ENCODE data around the gene CLCN6.

The CLCN6 gene

GRCh38 chr1:11842154-11843041 lies 36.4 kb downstream of the CLCN6 start:
- no peak for DNase-seq (ENCODE audit: low read depth in 1 of 2, low spot score in 1 of 2)
- TF ChIP-seq JUND (IDR thresholded peaks at IDR 0.05; ENCODE audit: low read depth), result no peak
- in situ Hi-C loops (cut with HindIII; ENCODE audit: low pct_unique_long_range_greater_than_20kb, low sequenced_read_pairs), result no loop called here

DNA sequence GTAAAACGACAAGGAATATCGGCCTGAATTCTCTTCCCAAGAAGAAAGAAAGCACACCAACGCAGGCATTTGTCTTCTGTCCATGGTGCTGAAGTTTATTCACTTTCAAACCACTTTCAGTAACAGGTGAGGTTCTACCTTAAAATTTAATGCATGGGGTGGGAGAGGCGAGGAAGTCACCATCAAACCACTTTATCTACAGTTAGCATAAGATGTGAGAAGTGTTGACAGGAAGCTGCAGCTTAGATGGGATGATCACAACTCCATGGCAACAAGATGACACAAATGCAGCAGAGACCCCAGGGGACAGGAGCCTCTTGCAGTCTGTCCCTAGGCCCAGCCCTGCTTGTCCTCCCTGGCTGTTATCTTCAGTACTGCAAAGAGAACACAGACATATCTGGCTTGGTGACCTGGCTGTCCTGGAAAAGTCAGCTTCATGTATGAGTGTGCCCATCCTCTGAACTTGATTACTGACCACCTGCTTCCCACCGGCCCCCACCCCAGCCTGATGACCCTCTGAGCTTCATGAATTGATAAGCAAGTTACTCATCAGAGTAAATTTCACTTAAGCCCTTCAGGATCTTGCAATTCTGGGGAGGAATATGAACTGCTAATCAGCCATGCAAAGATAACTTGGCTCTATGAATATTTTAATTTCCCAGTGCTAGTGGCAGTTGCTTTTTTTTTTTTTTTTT lies 39.8 kb downstream of the CLCN6 start:
- peak; percentile 40 to 53 for DNase-seq (ENCODE audit: low read depth in 1 of 2, low spot score in 1 of 2)
- no peak for TF ChIP-seq JUND (IDR thresholded peaks at IDR 0.05; ENCODE audit: low read depth)
- in situ Hi-C loops (cut with HindIII; ENCODE audit: low pct_unique_long_range_greater_than_20kb, low sequenced_read_pairs), result no loop called here

- TF ChIP-seq JUND (IDR thresholded peaks at IDR 0.05; ENCODE audit: low read depth), result no peak
- in situ Hi-C loops (cut with HindIII; ENCODE audit: low pct_unique_long_range_greater_than_20kb, low sequenced_read_pairs), result no loop called here
- DNase-seq (ENCODE audit: low read depth in 1 of 2, low spot score in 1 of 2), result no peak
Measured at GRCh38 chr1:11847667-11848372, 41.8 kb downstream of the CLCN6 start, which contains the start of gene NPPA. NPPA (minus strand) TSS chr1:11847783; CDS start chr1:11847684, 99 bp downstream.

GRCh38 chr1:11848373-11848700 lies 42.3 kb downstream of the CLCN6 start:
- in situ Hi-C loops (cut with HindIII; ENCODE audit: low pct_unique_long_range_greater_than_20kb, low sequenced_read_pairs), result no loop called here
- TF ChIP-seq JUND (IDR thresholded peaks at IDR 0.05; ENCODE audit: low read depth), result no peak
- no peak for DNase-seq (ENCODE audit: low read depth in 1 of 2, low spot score in 1 of 2)

DNA sequence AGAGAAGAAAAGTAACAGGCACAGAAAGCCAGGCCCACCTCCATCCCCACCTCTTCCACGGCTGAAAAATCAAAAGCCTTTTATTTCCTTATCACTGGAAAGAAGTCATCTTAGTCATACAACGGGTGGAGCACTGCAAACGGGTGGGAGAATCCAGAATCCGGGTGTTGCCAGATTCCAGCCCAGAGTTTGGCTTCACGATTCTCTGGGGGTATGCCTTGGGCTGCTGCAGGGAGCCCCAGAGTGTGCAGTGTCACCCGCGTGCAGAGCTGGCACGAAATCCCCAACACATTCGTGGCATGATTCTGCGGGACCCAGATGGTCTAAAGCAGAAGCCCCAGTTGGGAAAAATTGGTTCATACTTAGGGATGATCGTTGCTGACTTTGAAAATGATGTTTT lies 44.2 kb downstream of the CLCN6 start:
- DNase-seq (ENCODE audit: low read depth in 1 of 2, low spot score in 1 of 2), result no peak
- no peak for TF ChIP-seq JUND (IDR thresholded peaks at IDR 0.05; ENCODE audit: low read depth)
- in situ Hi-C loops (cut with HindIII; ENCODE audit: low pct_unique_long_range_greater_than_20kb, low sequenced_read_pairs), result no loop called here

DNA sequence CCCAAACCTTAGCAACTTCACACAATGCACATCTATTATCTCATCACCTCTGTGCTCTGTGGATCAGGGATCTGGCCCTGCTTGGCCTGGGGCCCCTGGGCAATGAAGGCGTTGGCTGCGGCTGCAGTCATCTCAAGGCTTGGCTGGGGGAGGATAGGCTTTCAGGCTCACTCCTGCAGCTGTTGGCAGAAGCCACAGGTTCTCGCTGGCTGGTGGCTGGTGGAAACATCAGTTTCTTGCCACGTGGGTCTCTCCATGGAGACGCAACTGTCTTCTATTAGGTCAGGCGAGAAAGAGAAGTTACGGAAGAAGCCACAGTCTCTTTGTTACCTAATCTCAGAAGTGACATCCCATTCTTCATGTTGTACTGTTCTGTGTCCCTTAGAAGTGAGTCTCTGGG lies 45.2 kb downstream of the CLCN6 start:
- DNase-seq (ENCODE audit: low read depth in 1 of 2, low spot score in 1 of 2), result no peak
- in situ Hi-C loops (cut with HindIII; ENCODE audit: low pct_unique_long_range_greater_than_20kb, low sequenced_read_pairs), result no loop called here
- no peak for TF ChIP-seq JUND (IDR thresholded peaks at IDR 0.05; ENCODE audit: low read depth)

DNA sequence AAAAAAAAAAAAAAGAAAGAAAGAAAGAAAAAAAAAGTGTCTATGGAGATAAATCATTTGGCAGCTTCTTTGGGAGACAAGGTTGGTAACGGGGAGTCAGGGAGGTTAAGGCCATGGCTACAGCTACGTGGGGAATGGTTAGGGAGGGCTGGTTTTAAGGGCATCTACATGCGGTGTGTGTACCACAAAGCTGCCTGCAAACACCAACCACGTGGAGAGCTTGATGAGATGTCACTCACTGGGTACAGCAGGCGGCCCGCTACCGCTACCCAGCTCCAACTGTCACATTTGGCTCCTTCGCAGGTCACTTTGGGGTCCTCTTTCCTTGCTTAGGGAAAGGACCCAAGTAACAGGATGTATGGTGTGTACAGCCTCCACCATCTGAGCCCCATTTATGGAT lies 48.5 kb downstream of the CLCN6 start:
- in situ Hi-C loops (cut with HindIII; ENCODE audit: low pct_unique_long_range_greater_than_20kb, low sequenced_read_pairs), result no loop called here
- no peak for TF ChIP-seq JUND (IDR thresholded peaks at IDR 0.05; ENCODE audit: low read depth)
- no peak for DNase-seq (ENCODE audit: low read depth in 1 of 2, low spot score in 1 of 2)

DNA sequence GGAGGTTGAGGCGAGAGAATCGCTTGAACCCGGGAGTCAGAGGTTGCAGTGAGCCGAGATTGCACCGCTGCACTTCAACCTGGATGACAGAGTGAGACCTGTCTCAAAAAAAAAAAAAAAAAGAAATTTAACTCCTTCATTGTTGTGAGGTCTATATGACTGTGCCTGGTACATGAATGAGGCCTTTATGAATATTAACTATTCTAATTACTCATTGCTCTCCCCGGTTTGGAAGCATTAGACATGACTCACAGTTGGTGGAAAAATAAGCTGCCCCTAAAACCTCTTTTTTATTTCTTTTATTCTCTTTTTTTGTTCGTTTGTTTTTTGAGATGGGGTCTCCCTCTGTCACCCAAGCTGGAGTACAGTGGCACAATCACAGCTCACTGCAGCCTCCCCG lies 49.4 kb downstream of the CLCN6 start:
- no peak for DNase-seq (ENCODE audit: low read depth in 1 of 2, low spot score in 1 of 2)
- no peak for TF ChIP-seq JUND (IDR thresholded peaks at IDR 0.05; ENCODE audit: low read depth)
- in situ Hi-C loops (cut with HindIII; ENCODE audit: low pct_unique_long_range_greater_than_20kb, low sequenced_read_pairs), result no loop called here

- DNase-seq (ENCODE audit: low read depth in 1 of 2, low spot score in 1 of 2), result no peak
- in situ Hi-C loops (cut with HindIII; ENCODE audit: low pct_unique_long_range_greater_than_20kb, low sequenced_read_pairs), result no loop called here
- no peak for TF ChIP-seq JUND (IDR thresholded peaks at IDR 0.05; ENCODE audit: low read depth)
Measured at GRCh38 chr1:11856698-11857097, 50.7 kb downstream of the CLCN6 start.

GRCh38 chr1:11857164-11857851 lies 51.3 kb downstream of the CLCN6 start:
- TF ChIP-seq JUND (IDR thresholded peaks at IDR 0.05; ENCODE audit: low read depth), result no peak
- in situ Hi-C loops (cut with HindIII; ENCODE audit: low pct_unique_long_range_greater_than_20kb, low sequenced_read_pairs), result no loop called here
- no peak for DNase-seq (ENCODE audit: low read depth in 1 of 2, low spot score in 1 of 2)

DNA sequence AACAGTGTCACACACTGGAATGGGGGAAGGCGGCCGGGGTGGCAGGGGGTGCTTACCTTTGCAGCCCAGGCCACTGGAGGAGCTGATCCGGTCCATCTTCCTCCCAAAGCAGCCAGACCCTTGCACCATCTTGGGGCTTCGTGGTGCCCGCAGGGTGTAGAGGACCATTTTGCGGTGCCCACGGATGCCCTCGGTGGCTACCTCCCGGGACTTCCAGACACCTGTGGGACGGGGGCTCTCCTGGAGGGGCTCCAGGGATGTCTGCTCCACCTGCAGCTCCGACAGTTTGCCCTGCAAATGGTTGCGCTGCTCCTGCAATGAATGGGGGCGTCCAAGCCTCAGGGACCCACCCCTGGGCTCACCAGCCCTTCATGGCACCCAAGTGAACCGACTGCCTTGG lies 52.2 kb downstream of the CLCN6 start:
- no peak for DNase-seq (ENCODE audit: low read depth in 1 of 2, low spot score in 1 of 2)
- in situ Hi-C loops (cut with HindIII; ENCODE audit: low pct_unique_long_range_greater_than_20kb, low sequenced_read_pairs), result no loop called here

GRCh38 chr1:11858613-11858967 lies 52.6 kb downstream of the CLCN6 start, which contains the start of gene NPPB:
NPPB (minus strand) TSS chr1:11858945; CDS start chr1:11858833, 112 bp downstream.
- DNase-seq (ENCODE audit: low read depth in 1 of 2, low spot score in 1 of 2), result no peak
- in situ Hi-C loops (cut with HindIII; ENCODE audit: low pct_unique_long_range_greater_than_20kb, low sequenced_read_pairs), result no loop called here
- TF ChIP-seq JUND (IDR thresholded peaks at IDR 0.05; ENCODE audit: low read depth), result no peak

More for the DNA sequence above, 52.2 kb downstream of the CLCN6 start:
- TF ChIP-seq JUND (IDR thresholded peaks at IDR 0.05; ENCODE audit: low read depth), result no peak
